DND-41 (cell line): ENCODE data around the gene NDUFB2.

Experiments used
- EZH2 ChIP-seq: IDR thresholded peaks from 3 replicates; pipeline ENCODE4 v1.6.1; 2012; ENCODE audit warnings: borderline replicate concordance, low read depth, mild to moderate bottlenecking, moderate library complexity, low read length, inconsistent platforms; ENCODE audit not compliant: severe bottlenecking
- TF ChIP-seq, protein P1 (sequence below): IDR thresholded peaks from 2 replicates; pipeline ENCODE4 v1.5.1; 2012; ENCODE audit warnings: borderline replicate concordance, low read length, moderate library complexity, mild to moderate bottlenecking; ENCODE audit not compliant: poor library complexity, severe bottlenecking; ENCODE audit errors: extremely low read depth

DNA sequence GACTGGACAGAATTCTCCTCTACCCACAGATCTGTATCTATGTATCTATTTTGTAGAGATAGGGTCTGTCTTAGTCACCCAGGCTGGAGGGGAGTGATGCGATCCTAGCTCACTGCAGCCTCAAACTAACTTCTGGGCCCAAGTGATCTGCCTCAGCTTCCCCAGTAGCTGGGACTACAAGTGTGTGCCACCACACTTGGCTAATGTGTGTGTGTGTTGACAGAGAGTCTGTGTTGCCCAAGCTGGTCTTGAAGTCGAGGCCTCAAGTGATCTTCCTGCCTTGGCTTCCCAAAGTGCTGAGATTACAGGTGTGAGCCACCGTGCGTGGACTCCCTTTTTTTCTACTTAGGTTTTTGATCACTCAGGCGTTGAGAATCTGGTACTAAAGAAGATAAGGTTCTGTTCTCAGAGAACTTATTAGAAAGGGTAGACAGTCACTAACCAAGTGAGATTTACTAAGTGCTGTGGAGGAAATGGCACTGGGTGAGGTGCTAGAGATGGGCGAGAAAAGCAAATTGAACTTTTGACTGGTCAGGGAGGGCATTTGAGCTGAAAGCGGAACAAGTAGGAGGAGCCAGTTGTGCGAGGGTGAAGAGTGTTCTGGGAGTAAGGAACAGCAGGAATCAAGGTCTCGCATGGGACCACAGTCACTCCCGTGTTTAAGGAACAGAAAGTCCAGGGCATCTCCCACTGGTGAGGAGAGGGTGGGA lies 18.0 kb downstream of the NDUFB2 start:
- TF ChIP-seq, protein P1, sequence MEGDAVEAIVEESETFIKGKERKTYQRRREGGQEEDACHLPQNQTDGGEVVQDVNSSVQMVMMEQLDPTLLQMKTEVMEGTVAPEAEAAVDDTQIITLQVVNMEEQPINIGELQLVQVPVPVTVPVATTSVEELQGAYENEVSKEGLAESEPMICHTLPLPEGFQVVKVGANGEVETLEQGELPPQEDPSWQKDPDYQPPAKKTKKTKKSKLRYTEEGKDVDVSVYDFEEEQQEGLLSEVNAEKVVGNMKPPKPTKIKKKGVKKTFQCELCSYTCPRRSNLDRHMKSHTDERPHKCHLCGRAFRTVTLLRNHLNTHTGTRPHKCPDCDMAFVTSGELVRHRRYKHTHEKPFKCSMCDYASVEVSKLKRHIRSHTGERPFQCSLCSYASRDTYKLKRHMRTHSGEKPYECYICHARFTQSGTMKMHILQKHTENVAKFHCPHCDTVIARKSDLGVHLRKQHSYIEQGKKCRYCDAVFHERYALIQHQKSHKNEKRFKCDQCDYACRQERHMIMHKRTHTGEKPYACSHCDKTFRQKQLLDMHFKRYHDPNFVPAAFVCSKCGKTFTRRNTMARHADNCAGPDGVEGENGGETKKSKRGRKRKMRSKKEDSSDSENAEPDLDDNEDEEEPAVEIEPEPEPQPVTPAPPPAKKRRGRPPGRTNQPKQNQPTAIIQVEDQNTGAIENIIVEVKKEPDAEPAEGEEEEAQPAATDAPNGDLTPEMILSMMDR: no peak
- no peak for TF ChIP-seq EZH2
